ENCODE data around the gene PRKACA.
"Not testable (repeated sequence)": the region's sequence is repeated elsewhere in the genome, so short reads cannot be mapped to it uniquely, and the experiment has no call there.

Gene PRKACA

DNA sequence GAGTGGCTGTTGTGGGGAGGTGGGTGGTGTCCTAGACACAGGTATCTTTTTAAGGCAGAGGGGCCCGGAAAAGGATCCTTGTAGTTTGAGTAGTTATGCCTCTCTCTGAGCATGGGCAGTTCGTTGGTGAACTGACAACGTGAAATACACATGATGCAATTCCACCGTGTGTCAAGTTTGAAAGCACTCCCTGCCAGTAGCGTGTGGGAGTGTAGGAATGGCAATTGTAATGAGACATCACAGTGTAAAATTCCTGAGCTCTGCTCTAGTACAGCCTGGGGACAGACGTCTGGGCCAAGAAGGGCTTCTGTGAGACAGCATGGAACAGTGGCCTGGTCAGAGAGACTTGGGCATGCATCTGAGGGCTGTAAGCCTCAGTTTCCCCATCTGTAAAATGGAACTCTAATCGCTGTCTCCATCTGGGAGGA lies 29.2 kb upstream of the PRKACA start:
- no peaks in the 10 kb centered on the region for H3K27me3 ChIP-seq (ENCODE audit: insufficient read depth, insufficient read length)
- H3K4me3 ChIP-seq (ENCODE audit: insufficient read length, low read depth), result no peak overlapping the region
- peaks cover 15% of the 10 kb centered on the region for H3K36me3 ChIP-seq (ENCODE audit: insufficient read depth, insufficient read length, low read length)
- no peaks in the 10 kb centered on the region for H3K9me3 ChIP-seq (ENCODE audit: insufficient read depth, low read length)
- TF ChIP-seq SUZ12 (IDR thresholded peaks at IDR 0.05; ENCODE audit: extremely low read depth, insufficient read depth, insufficient read length), result no peak
- no peak for TF ChIP-seq ZNF274 (IDR thresholded peaks at IDR 0.05; ENCODE audit: low read depth, low read length)
- TF ChIP-seq YY1 (IDR thresholded peaks at IDR 0.05; ENCODE audit: insufficient read depth, insufficient read length), result no peak
- no peak overlapping the region for H3K9ac ChIP-seq (ENCODE audit: insufficient read length, low read depth)
- peaks cover 24% of the 10 kb centered on the region for H3K4me1 ChIP-seq (ENCODE audit: insufficient read depth, insufficient read length)
- no peak for DNase-seq (ENCODE audit: low read depth, low spot score)

GRCh38 chr19:14146169-14146568 lies 28.6 kb upstream of the PRKACA start:
- DNase-seq (ENCODE audit: low read depth, low spot score); H3K27me3 ChIP-seq (ENCODE audit: insufficient read depth, insufficient read length); H3K9me3 ChIP-seq (ENCODE audit: insufficient read depth, low read length); H3K4me3 ChIP-seq (ENCODE audit: insufficient read length, low read depth); H3K36me3 ChIP-seq (ENCODE audit: insufficient read depth, insufficient read length, low read length); H3K9ac ChIP-seq (ENCODE audit: insufficient read length, low read depth): not testable (repeated sequence)
- H3K4me1 ChIP-seq (ENCODE audit: insufficient read depth, insufficient read length), result peaks cover 24% of the 10 kb centered on the region

DNA sequence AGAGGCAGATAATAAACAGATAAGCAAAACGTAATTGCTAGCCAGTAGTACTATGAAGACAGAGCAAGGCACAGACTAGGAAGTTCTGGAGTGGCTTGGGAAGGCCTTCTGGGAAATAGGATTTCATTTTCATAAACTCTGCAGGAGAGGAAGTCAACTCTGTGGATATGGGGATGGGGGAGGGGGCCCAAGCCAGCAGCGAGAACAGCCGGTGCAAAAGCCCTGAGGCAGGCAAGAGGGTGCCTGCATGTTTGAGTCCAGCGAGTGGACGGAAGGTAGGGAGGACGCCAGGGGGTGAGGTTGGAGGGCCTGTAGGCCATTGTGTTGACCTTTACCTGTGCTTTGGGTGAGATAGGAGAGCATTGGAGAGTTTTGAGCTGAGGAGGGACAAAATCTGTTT lies 27.8 kb upstream of the PRKACA start:
- DNase-seq (ENCODE audit: low read depth, low spot score), result no peak

DNA sequence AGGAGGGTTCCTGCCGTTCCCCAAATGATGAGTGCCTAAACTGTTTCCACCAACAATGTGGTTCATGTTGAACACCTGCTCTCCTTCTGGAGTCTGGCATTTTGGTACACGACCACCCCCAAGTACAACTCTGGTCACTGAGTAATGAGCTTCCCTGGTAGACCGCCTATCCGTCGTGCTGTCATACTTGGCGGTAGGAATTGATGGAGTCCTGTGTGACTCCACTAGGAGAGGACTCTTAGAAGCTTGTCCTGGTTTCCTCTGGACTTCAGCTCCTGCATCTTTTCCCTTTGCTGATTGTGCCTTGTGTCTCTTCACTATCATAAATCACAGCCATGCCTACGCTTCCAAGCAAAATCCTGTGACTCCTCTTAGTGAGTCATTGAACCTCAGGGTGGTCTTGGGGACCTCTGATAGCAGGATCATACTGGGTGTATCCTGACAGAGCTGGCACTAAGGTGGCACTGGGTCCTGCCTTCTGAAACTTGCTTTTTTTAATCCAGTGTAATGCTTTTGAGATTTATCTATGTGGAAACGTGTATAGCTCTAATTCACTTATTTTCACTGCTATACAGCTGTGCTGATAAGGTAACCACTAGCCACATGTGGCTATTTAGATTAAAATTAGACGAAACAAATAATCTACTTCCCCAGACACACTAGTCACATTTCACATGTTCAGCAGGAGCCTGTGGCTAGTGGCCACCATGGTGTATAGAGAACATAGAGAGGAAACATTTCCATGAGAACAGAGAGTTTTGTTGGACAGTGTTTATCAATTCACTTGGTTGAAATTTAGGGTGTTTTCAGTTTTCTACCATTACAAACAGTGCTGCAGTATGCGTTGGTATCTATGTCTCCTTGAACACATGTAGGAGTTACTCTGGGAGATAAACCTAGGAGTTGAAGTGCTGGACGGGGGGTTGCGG lies 25.0 kb upstream of the PRKACA start:
- Histone ChIP-seq H3K27me3 (ENCODE audit: insufficient read depth, insufficient read length) (no peaks in the 10 kb centered on the region), H3K36me3 (ENCODE audit: insufficient read depth, insufficient read length, low read length) (no peaks in the 10 kb centered on the region), H3K9ac (ENCODE audit: insufficient read length, low read depth) (no peak overlapping the region), H3K9me3 (ENCODE audit: insufficient read depth, low read length) (no peaks in the 10 kb centered on the region), H3K4me3 (ENCODE audit: insufficient read length, low read depth) (no peak overlapping the region), H3K4me1 (ENCODE audit: insufficient read depth, insufficient read length) (peaks cover 4% of the 10 kb centered on the region)
- TF ChIP-seq YY1 (IDR thresholded peaks at IDR 0.05; ENCODE audit: insufficient read depth, insufficient read length), result no peak
- no peak for TF ChIP-seq ZNF274 (IDR thresholded peaks at IDR 0.05; ENCODE audit: low read depth, low read length)
- TF ChIP-seq SUZ12 (IDR thresholded peaks at IDR 0.05; ENCODE audit: extremely low read depth, insufficient read depth, insufficient read length), result no peak
- DNase-seq (ENCODE audit: low read depth, low spot score), result no peak

More for the DNA sequence above, 27.8 kb upstream of the PRKACA start:
- peaks cover 2% of the 10 kb centered on the region for H3K36me3 ChIP-seq (ENCODE audit: insufficient read depth, insufficient read length, low read length)
- H3K27me3 ChIP-seq (ENCODE audit: insufficient read depth, insufficient read length), result no peaks in the 10 kb centered on the region
- peaks cover 20% of the 10 kb centered on the region for H3K4me1 ChIP-seq (ENCODE audit: insufficient read depth, insufficient read length)
- no peak overlapping the region for H3K4me3 ChIP-seq (ENCODE audit: insufficient read length, low read depth)
- TF ChIP-seq ZNF274 (IDR thresholded peaks at IDR 0.05; ENCODE audit: low read depth, low read length), result no peak
- no peak for TF ChIP-seq YY1 (IDR thresholded peaks at IDR 0.05; ENCODE audit: insufficient read depth, insufficient read length)
- TF ChIP-seq SUZ12 (IDR thresholded peaks at IDR 0.05; ENCODE audit: extremely low read depth, insufficient read depth, insufficient read length), result no peak
- no peak overlapping the region for H3K9ac ChIP-seq (ENCODE audit: insufficient read length, low read depth)
- no peaks in the 10 kb centered on the region for H3K9me3 ChIP-seq (ENCODE audit: insufficient read depth, low read length)

- Histone ChIP-seq H3K36me3 (ENCODE audit: insufficient read depth, insufficient read length, low read length) (no peaks in the 10 kb centered on the region), H3K4me3 (ENCODE audit: insufficient read length, low read depth) (no peak overlapping the region), H3K4me1 (ENCODE audit: insufficient read depth, insufficient read length) (peaks cover 4% of the 10 kb centered on the region), H3K27me3 (ENCODE audit: insufficient read depth, insufficient read length) (no peaks in the 10 kb centered on the region), H3K9ac (ENCODE audit: insufficient read length, low read depth) (no peak overlapping the region), H3K9me3 (ENCODE audit: insufficient read depth, low read length) (no peaks in the 10 kb centered on the region)
- no peak for DNase-seq (ENCODE audit: low read depth, low spot score)
- TF ChIP-seq YY1 (IDR thresholded peaks at IDR 0.05; ENCODE audit: insufficient read depth, insufficient read length), result no peak
- no peak for TF ChIP-seq ZNF274 (IDR thresholded peaks at IDR 0.05; ENCODE audit: low read depth, low read length)
- no peak for TF ChIP-seq SUZ12 (IDR thresholded peaks at IDR 0.05; ENCODE audit: extremely low read depth, insufficient read depth, insufficient read length)
These were observed 23.5 kb upstream of the PRKACA start for GRCh38 chr19:14141041-14141440.

GRCh38 chr19:14139944-14140343 lies 22.4 kb upstream of the PRKACA start:
- no peak for DNase-seq (ENCODE audit: low read depth, low spot score)
- H3K4me3 ChIP-seq (ENCODE audit: insufficient read length, low read depth), result no peak overlapping the region
- no peaks in the 10 kb centered on the region for H3K27me3 ChIP-seq (ENCODE audit: insufficient read depth, insufficient read length)
- no peak for TF ChIP-seq SUZ12 (IDR thresholded peaks at IDR 0.05; ENCODE audit: extremely low read depth, insufficient read depth, insufficient read length)
- TF ChIP-seq YY1 (IDR thresholded peaks at IDR 0.05; ENCODE audit: insufficient read depth, insufficient read length), result no peak
- no peak for TF ChIP-seq ZNF274 (IDR thresholded peaks at IDR 0.05; ENCODE audit: low read depth, low read length)
- no peak overlapping the region for H3K9ac ChIP-seq (ENCODE audit: insufficient read length, low read depth)
- H3K4me1 ChIP-seq (ENCODE audit: insufficient read depth, insufficient read length), result peaks cover 4% of the 10 kb centered on the region
- H3K9me3 ChIP-seq (ENCODE audit: insufficient read depth, low read length), result no peaks in the 10 kb centered on the region
- H3K36me3 ChIP-seq (ENCODE audit: insufficient read depth, insufficient read length, low read length), result peaks cover 2% of the 10 kb centered on the region

- no peak overlapping the region for H3K4me3 ChIP-seq (ENCODE audit: insufficient read length, low read depth)
- H3K27me3 ChIP-seq (ENCODE audit: insufficient read depth, insufficient read length), result no peaks in the 10 kb centered on the region
- no peaks in the 10 kb centered on the region for H3K9me3 ChIP-seq (ENCODE audit: insufficient read depth, low read length)
- H3K4me1 ChIP-seq (ENCODE audit: insufficient read depth, insufficient read length), result peaks cover 9% of the 10 kb centered on the region
- peak overlapping the region; percentile 57 for H3K9ac ChIP-seq (ENCODE audit: insufficient read length, low read depth)
- DNase-seq (ENCODE audit: low read depth, low spot score), result no peak
- H3K36me3 ChIP-seq (ENCODE audit: insufficient read depth, insufficient read length, low read length), result peaks cover 8% of the 10 kb centered on the region
- no peak for TF ChIP-seq ZNF274 (IDR thresholded peaks at IDR 0.05; ENCODE audit: low read depth, low read length)
- TF ChIP-seq YY1 (IDR thresholded peaks at IDR 0.05; ENCODE audit: insufficient read depth, insufficient read length), result no peak
- no peak for TF ChIP-seq SUZ12 (IDR thresholded peaks at IDR 0.05; ENCODE audit: extremely low read depth, insufficient read depth, insufficient read length)
These were observed 21.2 kb upstream of the PRKACA start for GRCh38 chr19:14138576-14139265.
